Chondrocyte (in vitro differentiated cells): Measurements from ENCODE around the gene ZNF189. TPM values are rescaled to one million over a fixed set of nuclear protein-coding genes. Genes with fewer than 3 reads are reported as not detected.
A peak's percentile ranks its signal among the peaks of the same experiment; 100 is the strongest.

Experiments
- DNase-seq: peaks from one replicate; pipeline ENCODE4 v3.0.0; 2021; ENCODE audit warnings: mixed read lengths, low spot score
- H3K27ac Mint-ChIP-seq: one replicate; pipeline ENCODE4 v1.8.0; 2021; ENCODE audit warnings: mild to moderate bottlenecking, moderate library complexity, mixed read lengths; ENCODE audit not compliant: unreplicated experiment
- H3K27me3 Mint-ChIP-seq: 2 replicates; pipeline ENCODE4 v1.8.0; 2021; ENCODE audit warnings: low read depth, mixed read lengths
- H3K36me3 Mint-ChIP-seq: 2 replicates; pipeline ENCODE4 v1.8.0; 2021; ENCODE audit warnings: low read depth, mixed read lengths
- H3K4me1 Mint-ChIP-seq: 2 replicates; pipeline ENCODE4 v1.8.0; 2021; ENCODE audit warnings: low read depth, mild to moderate bottlenecking, mixed read lengths
- H3K4me3 Mint-ChIP-seq: one replicate; pipeline ENCODE4 v1.8.0; 2021; ENCODE audit warnings: mild to moderate bottlenecking, moderate library complexity, mixed read lengths; ENCODE audit not compliant: unreplicated experiment
- H3K9me3 Mint-ChIP-seq: 2 replicates; pipeline ENCODE4 v1.8.0; 2021; ENCODE audit warnings: low read depth, mixed read lengths
- long read RNA-seq: library from polyadenylated mRNA; stranded (forward); transcript quantifications from one replicate; pipeline ENCODE4 v2.0.0, GENCODE V29; 2021
- total RNA-seq: library from RNA; stranded (reverse); gene quantifications from 3 replicates; pipeline ENCODE4 v1.2.1, GENCODE V29; 2021
- TF ChIP-seq, protein P1 (sequence below): fragments of 200-600 bp; sonication (generic); IDR thresholded peaks from 2 replicates; pipeline ENCODE4 v1.5.0; 2021; ENCODE audit warnings: antibody characterized with exemption, mild to moderate bottlenecking, moderate library complexity

The ZNF189 gene
- total RNA-seq: 17.9 to 21.0 TPM (median 18.5 TPM) in 3 replicates
- long read RNA-seq, partial matches to known transcripts: 1 of 1 reads
- long read RNA-seq, other reads (novel, unspliced or antisense): 0 of 1 reads

- Mint-ChIP-seq H3K27ac (peak within 1 kb of the TSS; percentile 100), H3K4me1 (peaks cover 52% of the 10 kb centered on the region), H3K9me3 (peaks cover 21% of the 10 kb centered on the region), H3K36me3 (peaks cover 34% of the 10 kb centered on the region), H3K4me3 (peak within 1 kb of the TSS; percentile 100), H3K27me3 (no peaks in the 10 kb centered on the region)
- TF ChIP-seq, protein P1, sequence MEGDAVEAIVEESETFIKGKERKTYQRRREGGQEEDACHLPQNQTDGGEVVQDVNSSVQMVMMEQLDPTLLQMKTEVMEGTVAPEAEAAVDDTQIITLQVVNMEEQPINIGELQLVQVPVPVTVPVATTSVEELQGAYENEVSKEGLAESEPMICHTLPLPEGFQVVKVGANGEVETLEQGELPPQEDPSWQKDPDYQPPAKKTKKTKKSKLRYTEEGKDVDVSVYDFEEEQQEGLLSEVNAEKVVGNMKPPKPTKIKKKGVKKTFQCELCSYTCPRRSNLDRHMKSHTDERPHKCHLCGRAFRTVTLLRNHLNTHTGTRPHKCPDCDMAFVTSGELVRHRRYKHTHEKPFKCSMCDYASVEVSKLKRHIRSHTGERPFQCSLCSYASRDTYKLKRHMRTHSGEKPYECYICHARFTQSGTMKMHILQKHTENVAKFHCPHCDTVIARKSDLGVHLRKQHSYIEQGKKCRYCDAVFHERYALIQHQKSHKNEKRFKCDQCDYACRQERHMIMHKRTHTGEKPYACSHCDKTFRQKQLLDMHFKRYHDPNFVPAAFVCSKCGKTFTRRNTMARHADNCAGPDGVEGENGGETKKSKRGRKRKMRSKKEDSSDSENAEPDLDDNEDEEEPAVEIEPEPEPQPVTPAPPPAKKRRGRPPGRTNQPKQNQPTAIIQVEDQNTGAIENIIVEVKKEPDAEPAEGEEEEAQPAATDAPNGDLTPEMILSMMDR: no peak
- peak; percentile 98 for DNase-seq
Measured at GRCh38 chr9:101398068-101398929, at the start of gene ZNF189, which contains the start of gene MRPL50. ZNF189 (plus strand) TSS chr9:101398851; CDS start chr9:101399157, 306 bp downstream. MRPL50 (minus strand) TSS chr9:101398618; CDS start chr9:101398592, 26 bp downstream.

GRCh38 chr9:101350285-101350684 lies 48.4 kb upstream of the ZNF189 start:
- H3K27me3 Mint-ChIP-seq: peaks cover 29% of the 10 kb centered on the region
- TF ChIP-seq, protein P1: no peak
- no peak overlapping the region for H3K4me3 Mint-ChIP-seq
- DNase-seq: no peak
- peaks cover 3% of the 10 kb centered on the region for H3K9me3 Mint-ChIP-seq
- H3K36me3 Mint-ChIP-seq: no peaks in the 10 kb centered on the region
- no peak overlapping the region for H3K27ac Mint-ChIP-seq
- H3K4me1 Mint-ChIP-seq: no peaks in the 10 kb centered on the region

DNA sequence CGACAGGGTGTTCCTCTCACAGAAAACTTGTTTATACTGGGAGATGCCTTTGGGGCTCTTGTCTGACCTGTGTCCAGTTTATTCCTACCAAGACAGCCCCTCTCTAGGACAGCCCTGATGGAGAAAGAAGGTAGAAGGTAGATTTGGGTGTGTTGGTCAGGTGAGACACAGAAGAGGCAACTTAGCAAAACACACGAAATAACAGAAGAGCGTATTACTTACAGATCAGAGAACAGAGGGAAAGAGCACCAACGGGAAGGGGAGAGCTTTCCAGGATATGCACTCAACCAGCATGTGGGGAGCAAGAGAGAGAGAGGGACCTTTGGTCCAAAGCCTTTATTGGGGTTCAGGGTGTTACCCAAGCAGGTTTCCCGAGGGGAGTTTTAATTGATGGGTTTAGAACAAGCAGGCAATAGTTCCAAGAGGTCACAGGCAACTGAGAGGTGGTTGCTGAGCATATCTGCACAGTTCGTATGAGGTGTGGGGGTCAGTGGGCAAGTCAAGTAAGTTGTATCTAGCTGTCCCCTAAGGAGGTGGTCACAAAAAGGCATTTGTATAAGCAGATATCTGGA lies 45.7 kb upstream of the ZNF189 start:
- Mint-ChIP-seq H3K27me3 (peaks cover 14% of the 10 kb centered on the region), H3K36me3 (no peaks in the 10 kb centered on the region), H3K4me1 (no peaks in the 10 kb centered on the region), H3K27ac (no peak overlapping the region), H3K4me3 (no peak overlapping the region), H3K9me3 (peaks cover 3% of the 10 kb centered on the region)
- DNase-seq: no peak
- TF ChIP-seq, protein P1: no peak

DNA sequence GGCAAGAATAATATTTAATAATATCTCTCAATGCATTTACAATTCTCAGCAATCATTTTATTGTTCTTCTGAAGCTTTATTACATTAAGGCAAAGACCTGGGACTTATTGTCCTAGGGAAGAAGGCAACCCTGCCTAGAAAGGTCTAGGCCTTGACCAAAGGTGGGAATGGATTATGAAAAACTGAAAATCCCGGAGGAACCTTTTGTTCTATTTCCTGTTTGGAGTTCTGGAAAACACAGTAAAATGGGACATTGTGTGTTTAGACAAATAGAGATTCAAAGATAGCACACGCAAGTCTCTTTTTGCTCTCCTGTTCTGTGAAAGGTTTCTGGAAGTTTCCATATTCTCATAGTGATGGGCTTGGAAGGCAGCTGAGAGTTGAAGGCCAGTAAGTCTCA lies 45.0 kb upstream of the ZNF189 start:
- Mint-ChIP-seq H3K9me3 (peaks cover 3% of the 10 kb centered on the region), H3K4me3 (no peak overlapping the region), H3K36me3 (no peaks in the 10 kb centered on the region), H3K27me3 (peaks cover 10% of the 10 kb centered on the region), H3K4me1 (no peaks in the 10 kb centered on the region), H3K27ac (no peak overlapping the region)
- DNase-seq: no peak
- TF ChIP-seq, protein P1: no peak

- Mint-ChIP-seq H3K4me3 (no peak overlapping the region), H3K27ac (no peak overlapping the region)
Measured at GRCh38 chr9:101354143-101354764, 44.4 kb upstream of the ZNF189 start.

More at GRCh38 chr9:101354143-101354764, 44.4 kb upstream of the ZNF189 start:
- H3K9me3 Mint-ChIP-seq: peaks cover under 1% of the 10 kb centered on the region
- no peak for DNase-seq
- H3K27me3 Mint-ChIP-seq: peaks cover 4% of the 10 kb centered on the region
- no peaks in the 10 kb centered on the region for H3K4me1 Mint-ChIP-seq
- TF ChIP-seq, protein P1: no peak
- no peaks in the 10 kb centered on the region for H3K36me3 Mint-ChIP-seq
